ENCODE results near the gene MED13L. TPM values are rescaled to one million over a fixed set of nuclear protein-coding genes. Genes with fewer than 3 reads are reported as not detected.

The MED13L gene
- polyA plus RNA-seq, 3 donors: 14.2 to 33.6 (median 28.7) TPM

DNA sequence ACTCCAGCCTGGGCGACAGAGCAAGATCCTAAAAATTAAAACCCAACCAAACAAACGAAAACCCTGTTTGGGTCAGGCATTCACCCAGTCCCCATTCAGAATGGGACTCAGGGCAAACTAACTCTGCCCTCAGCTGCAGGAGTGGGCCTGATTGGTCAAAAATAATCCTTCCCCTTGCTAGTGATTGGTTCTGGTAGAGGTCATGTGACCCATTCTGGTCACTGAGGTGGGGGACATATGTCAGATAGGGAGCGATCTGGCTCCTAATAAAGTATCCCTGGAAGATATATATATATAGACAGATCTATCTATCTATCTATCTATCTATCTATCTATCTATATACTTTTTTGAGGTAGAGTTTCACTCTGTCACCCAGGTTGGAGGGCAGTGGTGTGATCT is 29.5 kb upstream of the MED13L start:
- H3K27ac ChIP-seq (ENCODE audit: low read depth, low read length): no peak overlapping the region
- WGBS, 3 donors: 93 to 97% (median 97%) methylated on average over 3 of the region's 3 CpGs

DNA sequence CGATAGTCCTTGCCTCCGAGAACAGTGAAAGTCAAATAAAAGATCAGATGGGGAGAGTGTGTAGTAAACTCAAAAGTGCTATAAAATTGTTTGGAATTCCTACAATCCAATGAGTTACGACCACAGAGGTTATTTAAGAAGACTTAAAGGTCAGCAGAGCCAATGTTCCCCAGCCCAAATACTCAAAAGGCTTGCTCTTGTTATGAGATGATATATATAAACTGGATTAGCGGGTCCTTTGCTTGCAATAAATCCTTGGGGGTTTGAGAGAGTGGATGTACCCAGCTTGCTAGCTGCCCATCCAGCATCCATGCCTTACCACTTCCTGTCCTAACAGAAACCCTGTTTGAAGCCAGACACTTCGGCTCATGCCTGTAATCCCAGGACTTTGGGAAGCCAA is 29.0 kb upstream of the MED13L start:
- WGBS, 3 donors: 73 to 93% (median 89%) methylated on average over 5 of the region's 5 CpGs
- H3K27ac ChIP-seq (ENCODE audit: low read depth, low read length): no peak overlapping the region

DNA sequence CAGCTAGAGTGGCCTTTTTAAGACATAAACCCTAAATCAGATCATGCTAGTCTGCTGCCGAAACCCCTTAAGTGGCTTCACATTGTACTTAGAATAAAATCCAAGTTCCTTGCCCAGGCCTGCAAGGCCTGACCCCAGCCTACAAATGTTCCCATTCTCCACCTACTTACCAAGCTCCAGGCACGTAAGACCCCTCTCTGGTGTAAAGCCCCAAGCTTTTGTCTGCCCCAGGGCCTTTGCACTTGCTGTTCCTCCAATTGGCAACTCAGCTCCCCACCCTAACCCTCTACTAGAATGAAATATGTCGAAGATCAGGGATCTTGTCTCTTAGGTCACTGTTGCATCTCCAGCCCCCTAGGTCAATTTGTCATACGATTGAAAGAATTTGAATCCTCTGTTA is 27.1 kb upstream of the MED13L start:
- H3K27ac ChIP-seq (ENCODE audit: low read depth, low read length): no peak overlapping the region
- 94 to 97% (median 97%) methylated on average over 4 of the region's 4 CpGs for WGBS, 3 donors

DNA sequence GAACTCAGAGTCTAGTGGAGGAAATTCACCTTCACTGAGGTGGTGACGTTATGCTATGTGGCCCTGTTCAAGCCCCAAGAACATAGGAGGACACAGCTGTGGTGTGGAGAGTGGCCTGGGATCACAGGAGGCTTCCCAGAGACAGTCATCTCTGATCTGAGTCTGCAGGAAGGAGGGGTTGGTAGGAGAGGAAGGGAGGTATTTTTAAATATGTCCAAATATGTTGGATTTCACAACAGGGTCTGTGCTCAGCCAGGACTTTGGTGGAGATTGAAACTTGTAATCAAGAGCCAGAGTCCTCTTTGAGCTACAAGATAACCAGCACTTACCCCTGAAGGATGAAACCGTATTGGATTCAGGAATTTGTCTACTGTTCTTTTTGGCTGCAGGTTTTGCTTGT is 26.4 kb upstream of the MED13L start:
- WGBS, 3 donors: 32 to 62% (median 39%) methylated on average over 2 of the region's 2 CpGs
- no peak overlapping the region for H3K27ac ChIP-seq (ENCODE audit: low read depth, low read length)

DNA sequence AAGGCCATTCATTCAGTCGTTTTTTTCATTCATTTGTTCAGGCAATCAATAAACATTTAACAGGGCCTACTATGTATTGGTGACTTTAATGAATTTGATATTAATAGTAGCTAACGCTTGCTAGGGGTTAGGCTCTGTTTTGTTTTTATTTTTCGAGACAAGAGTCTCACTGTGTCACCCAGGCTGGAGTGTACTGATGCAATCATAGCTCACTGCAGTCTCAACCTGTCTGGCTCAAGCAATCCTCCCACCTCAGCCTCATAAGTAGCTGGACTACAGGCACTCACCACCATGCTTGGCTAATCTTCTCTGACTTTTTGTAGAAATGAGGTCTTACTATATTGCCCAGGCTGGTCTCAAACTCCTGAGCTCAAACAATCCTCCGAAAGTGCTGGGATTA is 25.6 kb upstream of the MED13L start:
- H3K27ac ChIP-seq (ENCODE audit: low read depth, low read length): no peak overlapping the region
- 74 to 79% (median 75%) methylated on average over 4 of the region's 4 CpGs for WGBS, 3 donors

DNA sequence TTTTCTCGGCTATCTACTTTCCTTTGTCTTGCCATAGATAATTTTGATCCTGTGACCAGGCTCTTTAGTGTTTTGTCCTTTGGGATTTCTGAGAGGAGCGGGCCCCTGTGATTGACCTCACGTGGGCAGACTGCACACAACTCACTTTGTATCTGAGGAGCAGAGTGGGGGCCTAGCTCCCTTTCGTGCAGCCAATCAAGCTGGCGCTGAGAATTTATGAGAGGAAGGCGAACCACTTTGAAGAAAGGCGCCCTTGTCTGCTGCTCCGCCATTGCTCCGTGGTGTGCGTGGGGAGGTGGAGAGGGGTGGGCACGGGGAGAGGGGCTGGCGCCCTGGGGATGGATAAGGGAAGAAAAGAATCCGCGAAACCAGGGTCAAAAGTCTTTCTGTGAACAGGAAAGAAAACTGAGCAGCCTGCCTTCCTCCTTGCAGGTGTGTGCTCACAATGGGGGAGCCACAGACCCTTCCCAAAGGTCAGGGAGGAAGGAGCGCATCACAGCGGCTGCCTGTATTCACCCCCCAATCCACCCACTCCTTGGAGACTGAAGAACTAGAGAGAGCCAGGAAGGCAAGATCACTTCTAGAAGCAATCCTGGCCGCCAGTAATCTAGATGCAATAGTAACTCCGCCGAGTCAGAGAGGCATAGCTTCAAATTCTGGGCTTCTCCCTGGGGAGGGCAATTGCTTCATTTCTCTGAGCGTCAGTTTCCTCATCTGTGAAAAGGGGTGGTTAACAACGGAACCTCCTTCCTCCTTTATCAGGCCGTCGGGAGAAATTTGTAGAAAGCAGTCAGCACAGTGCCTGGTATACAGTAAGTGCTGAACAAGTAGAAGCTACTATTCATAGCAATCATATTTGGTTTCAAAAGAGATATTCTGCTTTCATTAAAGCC is 24.9 kb upstream of the MED13L start:
- 67 to 78% (median 70%) methylated on average over 23 of the region's 23 CpGs for WGBS, 3 donors
- H3K27ac ChIP-seq (ENCODE audit: low read depth, low read length): no peak overlapping the region

DNA sequence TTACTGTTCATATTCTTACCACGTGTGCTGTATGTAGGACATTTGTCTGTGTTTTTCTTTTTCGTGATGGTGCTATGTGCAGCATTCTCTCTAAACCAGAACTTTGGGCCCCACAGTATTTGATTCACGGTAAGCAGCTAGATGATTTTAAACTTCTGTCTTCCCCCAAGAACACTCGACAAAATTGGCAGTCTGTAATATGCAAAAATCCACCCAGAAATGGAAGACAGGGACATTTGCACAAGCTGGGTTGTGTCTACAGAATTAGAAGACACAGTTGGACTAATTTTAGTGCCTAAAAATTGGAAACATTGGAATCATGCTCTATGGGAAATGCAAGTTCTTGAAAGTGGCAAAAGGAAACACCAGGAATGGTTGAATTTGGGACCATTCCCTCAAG is 24.1 kb upstream of the MED13L start:
- WGBS, 3 donors: 81 to 91% (median 83%) methylated on average over 4 of the region's 4 CpGs
- H3K27ac ChIP-seq (ENCODE audit: low read depth, low read length): no peak overlapping the region

DNA sequence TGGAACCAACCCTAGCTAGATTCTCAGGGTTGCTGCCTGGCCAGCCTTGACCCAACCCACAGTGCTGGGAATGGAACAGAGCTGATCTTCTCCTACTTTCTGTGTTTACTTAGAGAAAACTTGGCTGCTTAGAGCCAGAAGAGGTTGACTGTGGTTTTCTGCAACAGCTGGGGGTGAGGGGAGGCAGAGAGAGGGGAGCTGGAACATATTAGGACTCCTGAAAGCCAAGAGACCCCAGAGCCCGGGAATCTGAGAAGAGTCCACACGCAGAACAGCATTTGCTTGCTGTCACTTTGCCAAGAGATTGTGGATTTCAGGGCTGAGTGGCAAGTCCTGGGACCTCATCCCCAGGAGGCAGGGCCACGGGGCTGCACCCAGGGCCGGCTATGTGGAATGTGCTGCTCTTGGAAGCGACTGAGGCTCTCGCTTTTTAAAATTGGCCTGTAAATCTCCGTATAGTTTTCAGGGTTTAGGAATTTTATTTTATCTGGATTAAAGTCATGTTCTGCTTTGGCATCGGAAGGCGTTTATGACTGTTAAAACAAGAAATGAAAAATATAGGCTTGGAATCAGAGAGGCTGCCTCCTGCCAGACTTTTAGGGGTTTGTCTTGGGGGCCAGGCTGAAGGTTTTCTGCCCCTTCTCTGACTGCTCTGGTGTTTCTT is 22.3 kb upstream of the MED13L start:
- H3K27ac ChIP-seq (ENCODE audit: low read depth, low read length): no peak overlapping the region
- WGBS, 3 donors: 48 to 59% (median 58%) methylated on average over 9 of the region's 9 CpGs

DNA sequence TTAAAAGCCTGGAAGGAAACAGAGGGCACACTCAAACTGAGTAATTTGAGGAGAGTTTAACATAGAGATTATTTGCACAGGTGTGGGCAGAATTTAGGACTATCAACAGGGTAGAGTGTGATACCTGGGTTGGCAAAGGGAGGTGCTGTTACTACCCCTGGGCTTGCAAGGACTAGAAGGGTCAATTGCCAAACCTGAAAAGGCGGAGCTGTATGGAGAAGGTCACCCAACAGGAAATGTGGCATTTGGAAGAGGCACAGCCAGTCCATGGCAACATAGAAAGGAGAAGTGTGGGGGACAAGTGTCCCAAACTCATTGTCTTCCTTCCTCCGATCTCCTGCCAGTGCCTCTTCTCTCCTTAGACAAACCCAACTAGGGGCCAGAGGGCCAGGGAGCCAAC is 21.6 kb upstream of the MED13L start:
- WGBS, 3 donors: 56 to 63% (median 61%) methylated on average over 2 of the region's 2 CpGs
- no peak overlapping the region for H3K27ac ChIP-seq (ENCODE audit: low read depth, low read length)

DNA sequence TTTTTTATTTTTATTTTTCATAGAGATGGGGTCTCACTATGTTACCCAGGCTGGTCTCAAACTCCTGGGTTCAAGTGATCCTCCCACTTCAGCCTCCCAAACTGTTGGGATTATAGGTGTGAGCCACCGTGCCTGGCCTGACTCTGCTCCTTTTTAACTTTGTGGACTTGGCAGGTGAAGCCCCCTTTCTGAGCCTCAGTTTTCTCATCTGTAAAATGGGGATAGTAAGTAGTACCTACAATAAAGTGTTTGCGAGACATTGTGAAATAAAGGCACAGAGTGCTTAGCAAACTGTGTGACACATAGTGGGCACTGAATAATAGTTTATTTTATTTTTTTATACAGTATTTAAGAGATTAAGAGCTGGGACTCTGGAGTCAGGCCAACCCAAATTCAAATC is 21.1 kb upstream of the MED13L start:
- no peak overlapping the region for H3K27ac ChIP-seq (ENCODE audit: low read depth, low read length)
- WGBS, 3 donors: 87 to 93% (median 89%) methylated on average over 2 of the region's 2 CpGs

DNA sequence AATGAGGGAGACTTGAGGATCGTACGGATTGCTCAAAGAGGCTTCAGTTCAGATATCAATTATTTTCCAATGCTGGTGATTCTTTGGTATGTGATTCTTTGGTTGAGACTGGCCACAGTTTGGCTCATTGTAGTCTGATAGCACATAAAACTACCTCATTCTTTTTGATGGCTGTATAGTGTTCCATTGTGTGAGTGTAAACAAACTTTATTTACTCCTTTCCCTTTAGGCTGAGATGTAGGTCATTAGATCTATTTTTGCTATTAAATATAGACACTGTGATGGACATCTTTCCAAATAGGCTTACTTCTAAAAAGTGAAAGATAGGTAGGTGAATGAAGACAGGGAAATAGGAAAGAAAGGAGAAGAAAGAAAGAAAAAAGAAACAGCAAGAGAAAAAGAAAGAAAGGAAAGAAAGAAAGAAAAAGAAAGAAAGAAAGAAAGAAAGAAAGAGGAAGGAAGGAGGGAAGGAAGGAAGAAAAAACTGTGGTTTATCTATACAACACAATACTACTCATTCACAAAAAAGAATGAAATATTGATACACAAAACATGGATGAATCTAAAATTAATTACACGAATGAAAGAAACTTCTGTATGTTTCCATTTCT is 19.8 kb upstream of the MED13L start:
- WGBS, 3 donors: 66 to 90% (median 86%) methylated on average over 3 of the region's 3 CpGs
- no peak overlapping the region for H3K27ac ChIP-seq (ENCODE audit: low read depth, low read length)

DNA sequence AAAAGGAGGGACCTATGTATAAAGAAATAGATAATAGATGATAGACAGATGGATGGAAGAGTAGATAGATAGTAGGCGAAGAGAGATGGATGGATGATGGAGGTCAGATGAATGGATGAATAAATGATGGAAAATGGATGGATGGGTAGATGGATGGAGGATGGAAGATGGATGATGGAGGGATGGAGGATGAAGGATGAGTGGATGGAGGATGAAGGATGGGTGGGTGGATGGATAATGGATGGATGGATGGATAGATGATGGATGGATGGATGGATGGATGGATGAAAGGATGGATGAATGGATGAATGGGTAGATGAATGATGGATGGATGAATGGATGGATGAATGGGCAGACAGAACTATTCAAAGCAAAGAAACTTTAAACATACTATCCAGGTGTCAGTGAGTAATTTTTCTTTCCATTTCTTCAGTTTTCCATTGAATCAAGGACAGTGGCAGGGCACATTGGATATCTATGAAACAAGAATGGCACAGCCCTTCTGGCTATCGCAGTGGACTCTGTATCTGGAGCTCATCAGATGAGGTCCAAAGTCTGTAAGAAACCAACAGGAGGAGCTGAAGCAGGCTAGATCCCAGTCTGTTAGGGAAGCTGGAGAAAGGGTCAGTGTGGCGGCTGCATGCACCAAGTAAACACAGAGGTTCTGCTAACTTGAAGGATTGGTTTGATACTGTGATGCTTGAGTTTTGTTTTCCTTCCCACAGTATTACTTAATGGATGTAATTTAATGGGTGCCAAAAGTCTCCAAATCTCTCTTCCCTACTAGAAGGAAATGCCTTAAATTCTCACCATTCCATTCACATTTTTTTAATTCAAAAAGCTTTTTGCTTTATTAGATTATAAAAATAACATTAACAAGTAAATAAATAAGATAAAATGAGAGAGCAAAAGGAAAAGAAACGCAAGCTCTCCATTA is 18.1 kb upstream of the MED13L start:
- no peak overlapping the region for H3K27ac ChIP-seq (ENCODE audit: low read depth, low read length)
- WGBS, 3 donors: 86 to 91% (median 88%) methylated on average over 4 of the region's 4 CpGs

DNA sequence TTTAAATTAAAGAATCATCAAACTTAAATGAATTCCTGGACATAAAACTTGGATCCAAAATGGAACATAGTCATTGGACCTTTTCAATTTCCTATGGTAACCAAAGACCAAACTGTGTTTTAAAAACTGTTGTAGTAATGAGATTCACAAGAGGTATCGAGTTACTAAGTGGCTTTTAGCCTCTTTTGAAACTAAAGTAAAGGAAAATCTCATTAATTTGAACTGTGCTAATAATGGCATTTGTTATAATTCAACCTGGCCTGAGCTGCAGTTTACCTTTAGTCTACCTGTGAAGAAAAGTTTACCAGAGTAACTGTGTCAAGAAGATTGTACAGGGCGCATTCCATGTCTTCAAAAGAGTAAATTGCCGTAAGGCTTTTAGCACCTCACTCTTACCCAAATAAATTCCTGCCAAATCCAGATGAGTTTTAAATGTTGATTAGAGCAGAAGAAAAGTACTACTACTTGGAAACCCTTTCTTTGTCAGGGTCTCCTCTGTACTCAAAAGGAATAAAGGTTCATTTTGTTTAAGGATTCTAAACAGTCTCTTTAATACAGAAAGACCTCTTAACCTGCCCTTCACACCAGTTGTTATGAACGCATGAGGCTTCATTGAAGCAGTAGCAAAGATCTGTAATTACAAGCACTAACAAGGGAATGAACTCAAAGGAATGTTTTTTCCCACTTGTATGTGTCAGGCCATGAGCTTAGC is 17.1 kb upstream of the MED13L start:
- no peak overlapping the region for H3K27ac ChIP-seq (ENCODE audit: low read depth, low read length)
- 89 to 93% (median 90%) methylated on average over 4 of the region's 4 CpGs for WGBS, 3 donors

DNA sequence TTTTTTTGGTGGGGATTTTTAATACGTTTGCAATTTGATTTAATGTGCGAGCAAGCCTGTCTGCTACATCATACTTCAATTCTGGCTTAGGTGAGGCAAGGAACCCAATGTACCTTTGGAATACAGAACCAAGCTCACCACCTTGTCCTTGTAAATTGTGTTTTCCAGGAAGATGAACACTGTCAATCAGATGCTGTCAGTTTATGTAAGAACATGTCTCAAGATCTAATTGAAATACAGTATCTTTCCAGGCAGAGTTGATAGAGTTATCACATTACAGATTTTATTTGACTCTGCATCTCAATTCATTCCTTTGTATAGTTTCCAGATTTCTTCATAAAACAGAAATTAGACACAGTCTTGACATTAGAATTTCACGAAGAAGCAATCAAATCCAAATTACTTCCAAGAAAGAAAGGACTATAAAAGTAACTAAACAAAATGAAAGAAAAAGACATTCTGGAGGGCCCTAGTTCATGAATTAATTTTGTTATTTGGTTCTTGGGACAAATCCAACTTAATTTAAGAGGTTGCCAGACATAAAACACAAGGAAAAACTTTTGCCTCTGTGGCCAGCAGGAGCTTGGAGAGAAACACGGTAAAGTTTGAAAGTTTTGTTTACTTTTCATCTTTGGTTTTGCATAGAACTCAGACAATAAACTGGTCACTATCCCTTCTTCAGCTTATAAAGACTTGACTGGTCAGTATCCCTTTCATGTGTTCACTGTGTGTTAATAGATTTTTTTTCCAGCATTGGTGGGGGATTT is 16.4 kb upstream of the MED13L start:
- 71 to 75% (median 72%) methylated on average over 4 of the region's 4 CpGs for WGBS, 3 donors
- no peak overlapping the region for H3K27ac ChIP-seq (ENCODE audit: low read depth, low read length)

DNA sequence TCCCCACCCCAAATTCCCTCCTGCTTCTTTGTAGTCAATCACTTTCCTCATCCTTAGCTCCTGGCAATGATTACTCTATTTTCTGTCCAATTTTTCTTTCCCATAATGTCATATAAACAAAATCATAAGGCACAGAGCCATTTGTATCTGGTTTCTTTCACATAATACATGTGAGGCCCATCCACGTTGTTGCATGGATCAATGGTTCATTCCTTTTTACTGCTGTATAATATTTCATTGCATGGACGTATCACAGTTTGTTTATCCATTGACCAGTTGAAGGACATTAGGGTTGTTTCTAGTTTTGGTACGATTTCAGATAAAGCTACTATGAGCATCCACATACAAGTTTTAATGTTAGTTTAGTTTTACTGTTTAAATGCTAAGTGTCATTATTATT is 13.7 kb upstream of the MED13L start:
- 71 to 88% (median 86%) methylated on average over 3 of the region's 3 CpGs for WGBS, 3 donors
- no peak overlapping the region for H3K27ac ChIP-seq (ENCODE audit: low read depth, low read length)

DNA sequence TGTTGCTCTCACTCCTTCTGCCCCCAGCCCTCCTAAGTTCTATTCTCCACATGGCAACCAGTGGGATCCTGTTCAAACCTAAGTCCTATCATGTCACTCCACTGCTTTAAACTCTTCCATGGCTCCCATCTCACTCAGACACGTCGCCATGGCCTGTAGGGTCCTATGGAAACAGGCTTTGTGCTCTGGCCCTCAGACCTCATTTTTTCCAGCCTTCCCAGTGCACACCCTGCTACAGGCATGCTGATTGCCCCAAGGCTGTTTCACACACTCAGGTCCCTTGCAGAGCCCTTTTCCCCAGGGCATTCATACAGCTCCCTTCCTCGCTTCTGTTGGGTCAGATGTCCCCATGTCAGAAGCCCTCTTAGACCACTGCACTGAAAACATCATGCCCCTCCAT is 11.2 kb upstream of the MED13L start:
- no peak overlapping the region for H3K27ac ChIP-seq (ENCODE audit: low read depth, low read length)
- WGBS, 3 donors: 92 to 96% (median 96%) methylated on average over 3 of the region's 3 CpGs

DNA sequence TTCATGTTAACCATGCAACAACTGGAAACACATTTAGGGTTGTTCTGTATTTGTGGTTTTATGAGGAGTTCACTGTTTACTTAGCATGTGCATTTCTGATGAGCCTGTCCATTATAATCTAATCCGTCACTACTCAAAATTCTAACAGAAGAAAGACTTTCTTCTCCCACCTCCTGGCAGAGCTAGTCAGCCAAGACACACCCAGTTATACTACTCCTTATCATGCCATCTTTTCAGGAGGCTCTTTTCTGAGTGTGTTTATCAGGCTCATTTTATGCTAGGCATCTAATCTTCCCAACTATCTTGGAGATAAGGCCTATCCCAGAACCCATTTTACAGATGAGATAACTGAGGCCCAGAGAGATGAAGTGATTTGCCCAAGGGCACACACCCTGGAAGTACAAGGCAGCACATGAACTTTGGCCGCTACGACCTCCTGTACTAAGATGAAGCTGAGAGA is 10.4 kb upstream of the MED13L start:
- WGBS, 3 donors: 85 to 90% (median 89%) methylated on average over 3 of the region's 3 CpGs
- no peak overlapping the region for H3K27ac ChIP-seq (ENCODE audit: low read depth, low read length)

All from adipose tissue (tissue), 3 donors.